Right cardiac atrium (tissue), 5 donors: ENCODE results near the gene TIMM17B. TPM values are rescaled to one million over a fixed set of nuclear protein-coding genes. Genes with fewer than 3 reads are reported as not detected.
A peak's percentile ranks its signal among the peaks of the same experiment; 100 is the strongest.

ENCODE experiments used
- ATAC-seq, 2 donors: fragments of 200-7000 bp; cut with Tn5 transposase; one replicate each; pipeline versions ENCODE4 v1.8.0 to v1.9.1; 2020; ENCODE audit warnings: moderate library complexity in 2 of 2, mild to moderate bottlenecking in 1 of 2
- DNase-seq, 3 donors: peaks; one replicate each; pipeline ENCODE4 v3.0.0-alpha.2; 2020
- H3K27ac ChIP-seq: one replicate; pipeline ENCODE4 v1.5.1; 2013; ENCODE audit warnings: mild to moderate bottlenecking, low read length, control low read depth, moderate library complexity
- H3K27me3 ChIP-seq: one replicate; pipeline ENCODE4 v1.6.1; 2013; ENCODE audit not compliant: control insufficient read depth, insufficient read depth
- H3K4me1 ChIP-seq: one replicate; pipeline ENCODE4 v1.6.1; 2013; ENCODE audit warnings: low read length; ENCODE audit not compliant: control insufficient read depth, insufficient read depth
- H3K4me3 ChIP-seq: one replicate; pipeline ENCODE4 v1.5.1; 2013; ENCODE audit warnings: low read length, control low read depth
- H3K9me3 ChIP-seq: one replicate; pipeline ENCODE4 v1.6.1; 2013; ENCODE audit warnings: low read length; ENCODE audit not compliant: control insufficient read depth
- WGBS: extraction: QIAGEN DNeasy Blood & Tissue Kit; methylation state at CpG from one replicate; pipeline ENCODE4 v1.1.7; 2013; 5-methylcytosine and 5-hydroxymethylcytosine counted together
- intact Hi-C, 4 donors: fragments of 100-400 bp; cut with DNase I; formaldehyde crosslinking; loops; one replicate each; pipeline versions ENCODE4 v1.11.0 to v1.14.0; 2022 to 2023
- polyA plus RNA-seq: library from polyadenylated mRNA; stranded (reverse); fragments of 200-250 nt; gene quantifications from one replicate; pipeline ENCODE4 v1.2.3, GENCODE V29; 2013
- total RNA-seq, 4 donors: library from RNA; stranded (reverse); fragmentation: NEBNext Ultra II Directional; extraction: Animal tissue kit (Norgen Biotek cat#: 25700); gene quantifications; one replicate each; pipeline ENCODE4 v1.2.1, GENCODE V29; 2021
- donor health status: healthy with polysubstance abuse.
- donor health status: DM: no; HTN: yes; CAD: no.
- donor health status: DM: no; HTN: no; CAD: no.
- donor health status: DM: no; HTN: yes; CAD: no; lungs with severe emphysema.
- donor health status: DM: yes; HTN: yes; CAD: no.

Gene TIMM17B
- total and polyA plus RNA-seq, 5 donors = 45.3 to 74.4 (median 60.9) TPM

GRCh38 chrX:48904626-48905025 is 7.1 kb upstream of the TIMM17B start:
- no peaks in the 10 kb centered on the region for H3K9me3 ChIP-seq
- no peaks in the 10 kb centered on the region for H3K4me1 ChIP-seq
- 86% methylated on average over 14 of the region's 14 CpGs for WGBS
- intact Hi-C loops = no loop called here
- DNase-seq = no peak
- no peaks in the 10 kb centered on the region for H3K27me3 ChIP-seq
- no peak overlapping the region for H3K27ac ChIP-seq
- ATAC-seq = peak; percentile 6 to 26
- H3K4me3 ChIP-seq = no peak overlapping the region

- Histone ChIP-seq H3K27ac (no peak overlapping the region), H3K4me3 (no peak overlapping the region), H3K9me3 (no peaks in the 10 kb centered on the region), H3K4me1 (no peaks in the 10 kb centered on the region), H3K27me3 (no peaks in the 10 kb centered on the region)
- WGBS = 75% methylated on average over 8 of the region's 8 CpGs
- DNase-seq = no peak
- intact Hi-C loops = no loop called here
- no peak for ATAC-seq
Observed at GRCh38 chrX:48904180-48904579, 6.6 kb upstream of the TIMM17B start.

GRCh38 chrX:48903290-48903689 is 5.7 kb upstream of the TIMM17B start:
- Histone ChIP-seq H3K27me3 (no peaks in the 10 kb centered on the region), H3K4me3 (no peak overlapping the region), H3K27ac (no peak overlapping the region), H3K4me1 (no peaks in the 10 kb centered on the region), H3K9me3 (no peaks in the 10 kb centered on the region)
- DNase-seq (no peak), ATAC-seq (no peak)
- 85% methylated on average over 6 of the region's 6 CpGs for WGBS
- intact Hi-C loops = no loop called here

GRCh38 chrX:48902776-48903175 is 5.2 kb upstream of the TIMM17B start:
- DNase-seq (no peak), ATAC-seq (no peak)
- Histone ChIP-seq H3K4me1 (no peaks in the 10 kb centered on the region), H3K4me3 (no peak overlapping the region), H3K27ac (no peak overlapping the region), H3K27me3 (no peaks in the 10 kb centered on the region), H3K9me3 (no peaks in the 10 kb centered on the region)
- intact Hi-C loops = no loop called here
- WGBS = 78% methylated on average over 14 of the region's 14 CpGs

- 90% methylated on average over 20 of the region's 20 CpGs for WGBS
- intact Hi-C loops = no loop called here
Observed at GRCh38 chrX:48902135-48902534, 4.6 kb upstream of the TIMM17B start.

GRCh38 chrX:48901069-48901468 is 3.5 kb upstream of the TIMM17B start:
- peaks cover 3% of the 10 kb centered on the region for H3K4me1 ChIP-seq
- no peaks in the 10 kb centered on the region for H3K9me3 ChIP-seq
- DNase-seq (no peak), ATAC-seq (no peak)
- 91% methylated on average over 7 of the region's 7 CpGs for WGBS
- intact Hi-C loops = no loop called here
- no peaks in the 10 kb centered on the region for H3K27me3 ChIP-seq
- H3K4me3 ChIP-seq = no peak overlapping the region
- H3K27ac ChIP-seq = no peak overlapping the region

More at GRCh38 chrX:48902135-48902534, 4.6 kb upstream of the TIMM17B start:
- H3K4me3 ChIP-seq = no peak overlapping the region
- H3K9me3 ChIP-seq = no peaks in the 10 kb centered on the region
- no peaks in the 10 kb centered on the region for H3K4me1 ChIP-seq
- no peak overlapping the region for H3K27ac ChIP-seq
- H3K27me3 ChIP-seq = no peaks in the 10 kb centered on the region
- ATAC-seq (no peak), DNase-seq (no peak)

- H3K27ac ChIP-seq = no peak overlapping the region
- ATAC-seq (no peak), DNase-seq (no peak)
- H3K9me3 ChIP-seq = no peaks in the 10 kb centered on the region
- intact Hi-C loops = no loop called here
- peaks cover 3% of the 10 kb centered on the region for H3K4me1 ChIP-seq
- H3K4me3 ChIP-seq = no peak overlapping the region
- WGBS = 89% methylated on average over 8 of the region's 8 CpGs
- H3K27me3 ChIP-seq = no peaks in the 10 kb centered on the region
Observed at GRCh38 chrX:48899078-48899410, 1.5 kb upstream of the TIMM17B start.

- Histone ChIP-seq H3K4me3 (peak overlapping the region; percentile 60), H3K4me1 (peaks cover 3% of the 10 kb centered on the region), H3K27me3 (no peaks in the 10 kb centered on the region), H3K27ac (peak overlapping the region; percentile 90), H3K9me3 (no peaks in the 10 kb centered on the region)
- peak; percentile 71 to 83 for ATAC-seq
- intact Hi-C loops = no loop called here
- DNase-seq = peak; percentile 77 to 89 (median 87)
- 1% methylated on average over 38 of the region's 38 CpGs for WGBS
Observed at GRCh38 chrX:48897157-48897624, 377 bp downstream of the TIMM17B start.

- Histone ChIP-seq H3K27ac (peak overlapping the region; percentile 90), H3K9me3 (no peaks in the 10 kb centered on the region), H3K27me3 (no peaks in the 10 kb centered on the region), H3K4me1 (peaks cover 3% of the 10 kb centered on the region), H3K4me3 (peak overlapping the region; percentile 60)
- ATAC-seq (no peak), DNase-seq (no peak)
- intact Hi-C loops = no loop called here
- 35% methylated on average over 9 of the region's 9 CpGs for WGBS
Observed at GRCh38 chrX:48896611-48897011, 957 bp downstream of the TIMM17B start.

GRCh38 chrX:48894891-48895290 is 2.7 kb downstream of the TIMM17B start:
- H3K27me3 ChIP-seq = no peaks in the 10 kb centered on the region
- peaks cover 3% of the 10 kb centered on the region for H3K4me1 ChIP-seq
- ATAC-seq = no peak
- DNase-seq = no peak
- no peak overlapping the region for H3K27ac ChIP-seq
- intact Hi-C loops = no loop called here
- 77% methylated on average over 6 of the region's 6 CpGs for WGBS
- no peaks in the 10 kb centered on the region for H3K9me3 ChIP-seq
- no peak overlapping the region for H3K4me3 ChIP-seq

- intact Hi-C loops = no loop called here
- no peak for ATAC-seq
- WGBS = 89% methylated on average over 16 of the region's 16 CpGs
- no peaks in the 10 kb centered on the region for H3K27me3 ChIP-seq
- H3K9me3 ChIP-seq = no peaks in the 10 kb centered on the region
- DNase-seq = peak in 1 of 3 donors; percentile 28
- no peak overlapping the region for H3K4me3 ChIP-seq
- H3K4me1 ChIP-seq = peaks cover 3% of the 10 kb centered on the region
- H3K27ac ChIP-seq = no peak overlapping the region
Observed at GRCh38 chrX:48893556-48894348, 3.8 kb downstream of the TIMM17B start.
